ENCODE results near the gene SIK2.

The SIK2 gene

GRCh38 chr11:111574373-111575225, 27.6 kb upstream of the SIK2 start:
- no peak for DNase-seq
- intact Hi-C loops (cut with DNase I) = no loop called here

- no peak for DNase-seq
- intact Hi-C loops (cut with DNase I) = no loop called here
These were observed 26.5 kb upstream of the SIK2 start for GRCh38 chr11:111575740-111576139.

DNA sequence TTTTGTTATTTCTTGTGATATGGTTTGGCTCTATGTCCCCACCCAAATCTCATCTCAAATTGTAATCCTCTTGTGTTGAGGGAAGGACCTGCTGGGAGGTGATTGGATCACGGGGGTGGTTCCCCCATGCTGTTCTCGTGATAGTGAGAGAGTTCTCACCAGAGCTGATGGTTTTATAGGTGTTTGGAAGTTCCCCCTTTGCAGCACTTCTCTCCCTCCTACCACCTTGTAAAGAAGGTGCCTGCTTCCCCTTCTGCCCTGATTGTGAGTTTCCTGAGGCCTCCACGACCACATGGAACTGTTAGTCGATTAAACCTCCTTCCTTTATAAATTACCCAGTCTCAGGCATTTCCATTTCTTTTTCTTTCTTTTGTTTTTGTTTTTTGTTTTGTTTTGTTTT, 24.4 kb upstream of the SIK2 start:
- intact Hi-C loops (cut with DNase I) = no loop called here
- DNase-seq = no peak

DNA sequence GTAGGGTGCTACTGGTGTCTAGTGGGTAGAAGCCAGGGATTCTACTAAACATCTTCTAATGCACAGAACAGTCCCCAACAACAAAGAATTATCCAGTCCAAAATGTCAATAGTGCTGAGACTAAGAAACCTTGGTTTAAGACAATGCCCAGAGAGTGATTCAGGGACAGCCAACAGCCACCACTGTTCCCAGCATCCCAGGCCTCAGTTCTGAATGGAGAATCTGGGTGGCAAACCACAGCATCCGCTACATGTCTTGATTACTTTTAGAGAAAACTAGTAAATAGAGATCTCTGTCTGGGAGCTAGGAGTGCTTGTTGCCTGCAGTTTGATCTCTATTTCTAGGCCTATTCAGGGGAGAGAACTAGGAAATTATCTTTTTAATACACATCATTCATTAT, 20.9 kb upstream of the SIK2 start:
- intact Hi-C loops (cut with DNase I) = no loop called here
- DNase-seq = no peak

DNA sequence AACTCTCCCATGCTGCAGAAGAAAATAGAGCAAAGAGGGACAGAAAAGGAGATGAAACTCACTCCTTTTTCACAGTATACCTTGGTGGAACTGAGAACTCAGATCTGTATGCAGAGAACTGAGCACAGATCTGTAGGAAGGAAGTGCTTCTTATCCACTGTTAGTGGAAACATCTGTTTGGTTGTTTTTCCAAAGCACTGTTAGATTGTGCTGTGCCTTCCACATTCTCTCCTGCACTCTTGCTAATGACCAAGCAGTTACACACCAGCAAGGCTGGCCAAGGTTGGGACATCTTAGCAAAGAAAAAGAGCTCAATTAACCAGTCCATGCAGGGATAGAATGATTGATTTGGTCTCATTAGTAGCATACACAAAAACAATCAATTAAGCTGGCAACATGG, 20.1 kb upstream of the SIK2 start:
- DNase-seq = no peak
- intact Hi-C loops (cut with DNase I) = no loop called here

- no peak for DNase-seq
- intact Hi-C loops (cut with DNase I) = no loop called here
These were observed 19.4 kb upstream of the SIK2 start for GRCh38 chr11:111582881-111583280.

GRCh38 chr11:111585371-111585770, 16.9 kb upstream of the SIK2 start:
- DNase-seq = no peak

DNA sequence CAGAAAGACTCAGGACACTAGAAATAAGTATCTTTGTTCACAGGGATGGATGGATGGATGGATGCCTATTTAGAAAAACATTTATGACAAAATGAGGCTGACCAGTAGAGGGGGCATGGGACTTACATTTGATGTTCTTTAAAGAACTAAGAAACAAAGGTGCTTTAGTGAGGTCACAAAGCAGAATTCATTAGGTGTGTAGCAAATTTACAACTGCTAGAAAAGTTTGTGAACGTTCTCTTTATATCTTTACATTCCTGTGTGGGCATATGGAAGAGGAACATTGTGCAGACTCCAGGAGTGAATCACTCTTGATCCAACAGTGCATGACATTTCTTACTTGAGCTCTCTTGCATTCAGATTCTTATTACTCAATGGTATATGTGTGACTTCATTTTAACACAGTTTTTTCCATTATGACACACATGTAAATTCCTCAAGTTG, 15.8 kb upstream of the SIK2 start:
- peak in 16 of 42 donors; percentile 25 to 76 (median 43) for DNase-seq
- intact Hi-C loops (cut with DNase I) = no loop called here

More at GRCh38 chr11:111585371-111585770, 16.9 kb upstream of the SIK2 start:
- intact Hi-C loops (cut with DNase I) = no loop called here

DNA sequence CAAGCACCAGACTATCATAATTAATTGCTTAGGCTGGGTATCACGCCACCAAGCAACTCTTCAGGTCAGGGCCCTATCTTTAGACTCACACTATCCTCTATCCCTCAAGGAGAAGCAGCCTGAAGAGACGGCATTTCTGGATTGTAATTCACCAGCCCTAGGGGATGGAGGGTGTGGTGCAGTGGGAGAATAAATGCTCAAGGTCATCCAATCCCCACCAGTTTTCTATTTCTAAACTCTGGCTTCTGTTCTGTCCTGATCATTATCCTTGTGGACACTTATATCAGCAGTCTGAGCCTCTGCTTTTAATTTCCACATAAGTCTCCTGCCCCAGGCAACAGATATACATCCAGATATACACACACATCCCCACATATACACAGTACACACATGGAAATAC, 13.1 kb upstream of the SIK2 start:
- no peak for DNase-seq
- intact Hi-C loops (cut with DNase I) = no loop called here

GRCh38 chr11:111589886-111590499, 12.3 kb upstream of the SIK2 start:
- DNase-seq = no peak
- intact Hi-C loops (cut with DNase I) = no loop called here

- peak in 10 of 42 donors; percentile 12 to 62 (median 44) for DNase-seq
- intact Hi-C loops (cut with DNase I) = no loop called here
These were observed 10.9 kb upstream of the SIK2 start for GRCh38 chr11:111591187-111591960.

DNA sequence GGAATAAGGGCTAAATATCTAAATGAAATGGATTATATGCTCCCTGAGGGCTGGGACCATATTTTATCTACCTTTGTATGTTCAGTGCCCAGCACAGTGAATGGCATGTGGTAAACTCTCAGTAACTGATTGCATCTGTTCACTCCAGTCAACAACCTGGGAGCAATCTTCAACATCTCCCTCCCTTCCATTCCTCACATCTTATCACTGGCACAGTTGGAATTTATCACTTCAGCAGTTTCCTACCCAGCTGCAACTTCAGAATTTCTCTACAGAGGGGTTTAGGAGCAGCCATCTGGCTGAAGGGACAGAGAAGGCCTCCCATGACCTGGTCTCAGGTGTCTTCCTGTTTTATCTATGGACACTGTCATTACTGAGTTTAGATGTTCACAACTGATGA, 9.8 kb upstream of the SIK2 start:
- intact Hi-C loops (cut with DNase I) = no loop called here
- DNase-seq = no peak

DNA sequence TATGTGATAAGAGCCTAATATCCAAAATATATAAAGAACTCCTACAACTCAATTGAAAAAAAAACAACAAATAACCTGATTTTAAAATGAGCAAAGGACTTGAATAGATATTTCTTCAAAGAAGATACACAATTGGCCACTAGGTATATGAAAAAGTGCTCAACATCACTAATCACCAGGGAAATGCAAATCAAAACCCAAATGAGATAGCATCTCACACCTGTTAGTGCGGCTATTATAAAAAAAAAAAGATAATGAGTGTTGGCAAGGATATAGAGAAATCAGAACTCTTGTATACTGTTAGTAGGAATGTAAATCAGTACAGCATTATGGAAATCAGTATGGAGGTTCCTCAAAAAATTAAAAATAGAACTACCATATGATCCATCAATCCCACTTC, 5.9 kb upstream of the SIK2 start:
- intact Hi-C loops (cut with DNase I) = no loop called here
- DNase-seq = no peak

DNA sequence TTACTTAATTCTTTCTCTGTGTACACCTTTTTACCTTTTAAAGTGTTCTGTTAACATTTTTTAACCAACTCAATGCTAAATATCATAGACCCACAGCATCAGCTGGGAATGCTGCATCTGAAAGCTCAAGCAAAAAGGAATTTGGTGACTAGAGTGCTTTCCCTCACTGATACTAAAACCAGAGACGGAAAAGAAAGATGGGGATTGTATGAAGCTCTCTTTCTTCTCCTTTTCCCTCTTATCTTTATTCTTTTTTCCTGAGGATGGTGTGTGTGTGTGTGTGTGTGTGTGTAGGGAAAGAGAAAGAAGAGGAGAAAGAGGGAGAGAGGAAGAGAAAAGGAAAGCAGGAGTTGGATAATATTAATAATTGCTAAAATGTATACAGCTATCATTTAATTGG, 4.1 kb upstream of the SIK2 start:
- intact Hi-C loops (cut with DNase I) = no loop called here
- DNase-seq = no peak

GRCh38 chr11:111598559-111598958, 3.7 kb upstream of the SIK2 start:
- intact Hi-C loops (cut with DNase I) = no loop called here
- DNase-seq = peak in 13 of 42 donors; percentile 15 to 71 (median 45)

DNA sequence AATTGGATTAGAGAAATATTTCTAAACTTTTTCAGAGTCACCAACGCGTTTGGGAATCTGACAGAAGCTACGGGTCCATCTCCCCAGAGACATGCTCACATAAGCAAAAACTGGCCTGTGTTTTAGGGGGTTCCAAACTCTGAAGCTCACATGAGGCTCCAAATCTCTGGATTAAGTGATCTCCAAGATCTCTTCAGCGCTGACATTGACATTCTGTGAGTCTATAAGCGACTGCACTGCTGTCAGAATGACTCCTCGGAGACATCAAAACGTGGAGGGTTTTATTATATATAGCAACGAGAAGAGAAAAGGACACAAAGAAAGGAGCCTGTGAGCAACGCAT, 642 bp upstream of the SIK2 start:
- intact Hi-C loops (cut with DNase I) = no loop called here
- no peak for DNase-seq

- intact Hi-C loops (cut with DNase I) = loop anchor here (2.0 kb wide), 3 partner anchors 130 to 240 kb away; no protein-coding TSS in a partner anchor
- peak in 37 of 42 donors; percentile 30 to 86 (median 59) for DNase-seq
These were observed 789 bp downstream of the SIK2 start for GRCh38 chr11:111602865-111603610.

DNA sequence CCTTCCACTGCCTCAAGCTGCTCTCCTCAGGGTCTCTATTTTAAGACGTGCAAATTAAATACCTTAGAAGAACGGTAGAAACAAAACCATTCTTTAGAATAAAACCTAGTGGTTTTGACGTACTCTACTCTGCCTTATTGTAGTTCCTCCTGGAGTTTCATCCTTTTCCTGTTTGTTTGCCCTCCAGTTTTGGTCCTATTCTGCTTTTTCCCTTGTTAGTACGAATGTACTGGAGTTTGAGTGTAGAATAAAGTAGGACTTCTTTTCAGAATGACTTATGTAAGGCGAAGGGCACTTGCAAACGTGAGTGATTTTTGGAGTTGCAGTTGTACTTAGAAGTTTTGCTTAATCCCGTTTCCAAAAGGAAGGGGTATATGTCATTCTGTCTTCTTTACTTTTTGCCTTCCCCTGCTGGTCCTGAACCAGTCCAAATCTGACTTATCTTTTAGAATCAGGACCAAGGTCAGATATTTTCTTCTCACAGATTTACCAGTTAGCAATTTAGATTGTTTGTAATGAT, 1.4 kb downstream of the SIK2 start:
- peak in 1 of 42 donors; percentile 16 for DNase-seq

More for the DNA sequence above, 1.4 kb downstream of the SIK2 start:
- intact Hi-C loops (cut with DNase I) = loop anchor here (2.0 kb wide), 3 partner anchors 129 to 239 kb away; no protein-coding TSS in a partner anchor
